NCI-H2107 treated with DMSO at 0.1 percent for 48 hours (cell line): ENCODE data around the gene RGS8.

Experiments used
- DNase-seq: peaks from one replicate; lab custom pipeline; 2025; ENCODE audit not compliant: unreplicated experiment; lab: John Stamatoyannopoulos, UW

The RGS8 gene

DNA sequence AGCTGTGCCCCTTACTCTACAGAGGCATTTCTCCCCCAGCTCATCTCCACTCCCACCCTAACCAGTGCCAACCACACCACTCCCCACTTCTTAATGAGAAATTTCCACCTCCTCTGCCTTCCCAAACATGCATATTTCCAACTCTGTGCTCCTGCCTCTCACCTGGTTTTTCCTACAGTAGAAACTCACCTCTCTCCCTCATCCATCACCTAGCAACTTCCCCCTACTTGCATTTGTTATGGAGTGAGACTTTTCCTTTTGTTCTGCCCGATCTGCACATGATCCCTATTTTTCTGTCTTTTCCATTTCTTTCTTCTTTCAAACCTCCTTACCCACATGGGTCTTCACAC is 11.9 kb downstream of the RGS8 start:
- peak; percentile 17 for DNase-seq

GRCh38 chr1:182671750-182672486 is 12.5 kb downstream of the RGS8 start:
- peak; percentile 60 for DNase-seq

GRCh38 chr1:182670032-182670749 is 14.2 kb downstream of the RGS8 start:
- DNase-seq: no peak

DNA sequence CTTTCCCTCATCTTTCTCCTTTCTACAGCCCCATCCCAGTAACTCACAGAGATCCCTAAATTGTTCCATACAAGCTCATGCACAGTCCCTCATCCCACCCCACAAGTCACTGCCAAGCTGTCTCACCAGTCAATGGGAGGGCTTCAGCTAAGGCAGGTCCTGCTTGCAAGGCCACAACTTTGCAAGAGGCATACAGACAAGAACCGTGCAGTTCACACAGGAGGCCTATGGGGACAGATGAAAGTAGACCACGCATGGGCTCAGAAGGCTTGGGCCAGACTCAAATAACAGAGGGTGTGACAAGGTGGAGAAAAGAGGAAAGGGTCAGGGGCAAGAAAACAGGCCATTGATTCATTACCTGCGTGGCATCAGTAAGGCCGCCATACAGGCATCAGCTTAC is 15.1 kb downstream of the RGS8 start:
- DNase-seq: no peak

GRCh38 chr1:182668521-182669054 is 15.8 kb downstream of the RGS8 start:
- DNase-seq: no peak

DNA sequence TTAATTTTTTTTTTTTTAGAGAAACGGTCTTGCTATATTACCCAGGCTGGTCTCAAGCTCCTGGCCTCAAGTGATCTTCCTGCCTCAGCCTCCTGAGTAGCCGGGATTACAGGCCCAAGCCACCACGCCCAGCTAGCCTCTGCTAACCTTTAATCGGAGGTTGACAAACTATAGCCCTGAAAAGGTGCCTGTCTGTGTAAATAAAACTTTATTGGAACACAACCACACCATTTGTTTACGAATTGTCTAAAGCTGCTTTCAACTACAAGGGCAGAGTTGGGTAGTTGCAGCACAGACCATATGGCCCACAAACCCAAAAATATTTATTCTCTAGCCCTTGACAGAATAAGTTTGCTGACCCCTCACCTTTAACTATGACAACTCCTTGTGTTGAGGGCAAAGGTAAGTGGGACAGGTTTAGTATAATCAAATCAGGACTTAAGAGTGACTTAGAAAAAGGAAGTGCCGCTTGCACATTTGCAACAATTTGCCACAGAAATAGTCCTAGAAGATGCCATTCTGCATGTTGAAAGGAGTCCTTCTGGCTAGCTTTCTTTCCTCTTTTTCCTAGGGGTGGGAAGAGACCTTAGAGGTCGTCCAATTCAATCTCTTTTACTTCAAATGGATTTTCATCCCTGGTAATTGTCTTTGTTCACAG is 16.4 kb downstream of the RGS8 start:
- DNase-seq: no peak

DNA sequence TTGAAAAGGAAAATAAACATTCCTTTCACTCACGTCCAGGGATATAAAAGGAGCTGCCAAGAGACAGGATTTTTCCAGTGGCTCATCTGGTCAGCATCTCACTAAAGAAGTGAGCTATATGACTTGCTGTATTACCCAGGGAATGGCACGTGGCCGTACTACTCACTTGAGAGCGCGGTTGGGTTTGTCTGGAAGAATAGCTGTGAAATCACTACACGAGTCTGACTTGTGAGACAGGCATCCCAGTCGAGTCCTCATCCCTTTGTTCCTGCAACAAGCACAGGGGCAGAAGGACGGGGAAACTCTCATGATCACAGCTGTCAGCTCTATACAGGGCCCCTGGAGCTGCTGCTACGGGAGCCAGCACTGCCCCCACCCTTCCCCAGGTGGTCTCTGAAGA is 17.7 kb downstream of the RGS8 start:
- DNase-seq: no peak

DNA sequence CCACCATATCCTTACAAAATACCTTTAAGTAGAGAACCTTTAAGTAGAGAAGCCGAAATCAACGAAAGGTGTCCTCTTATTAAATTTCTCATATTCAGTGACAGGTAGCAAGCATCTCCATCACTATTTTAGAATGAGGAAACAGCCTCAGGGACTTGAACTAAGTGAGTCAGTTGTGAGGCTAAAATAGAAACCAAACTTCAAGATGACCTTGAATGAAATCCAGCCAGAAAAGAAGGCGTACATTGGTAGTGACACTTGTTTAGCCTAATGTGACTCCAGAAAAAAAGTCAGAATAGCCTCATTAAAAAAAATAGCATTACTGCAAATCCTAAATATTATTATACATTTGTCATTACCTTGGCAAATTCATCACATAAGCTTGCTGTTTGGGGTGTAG is 20.1 kb downstream of the RGS8 start:
- no peak for DNase-seq

GRCh38 chr1:182662956-182663355 is 21.4 kb downstream of the RGS8 start:
- DNase-seq: no peak

GRCh38 chr1:182662121-182662890 is 22.1 kb downstream of the RGS8 start:
- DNase-seq: no peak

DNA sequence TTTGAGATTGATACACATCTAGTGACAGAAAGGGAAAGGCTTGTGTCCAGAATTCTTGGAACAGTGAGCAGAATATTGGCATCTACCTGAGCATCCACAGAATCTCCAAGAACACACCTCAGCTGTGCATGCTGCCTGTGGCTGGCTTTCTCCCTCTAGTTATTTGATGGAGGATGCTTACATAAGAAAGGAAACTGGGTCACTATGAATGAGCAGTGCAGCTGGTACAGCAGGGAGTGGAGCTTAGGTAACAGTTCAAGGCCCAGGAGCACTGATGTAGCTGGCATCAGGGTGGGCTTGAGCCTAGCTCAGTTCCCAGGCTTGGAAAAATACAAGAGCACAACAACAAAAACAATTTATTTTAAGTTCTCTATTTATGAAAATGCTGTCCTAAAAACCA is 26.3 kb downstream of the RGS8 start:
- DNase-seq: no peak

GRCh38 chr1:182656842-182657397 is 27.5 kb downstream of the RGS8 start:
- DNase-seq: no peak

DNA sequence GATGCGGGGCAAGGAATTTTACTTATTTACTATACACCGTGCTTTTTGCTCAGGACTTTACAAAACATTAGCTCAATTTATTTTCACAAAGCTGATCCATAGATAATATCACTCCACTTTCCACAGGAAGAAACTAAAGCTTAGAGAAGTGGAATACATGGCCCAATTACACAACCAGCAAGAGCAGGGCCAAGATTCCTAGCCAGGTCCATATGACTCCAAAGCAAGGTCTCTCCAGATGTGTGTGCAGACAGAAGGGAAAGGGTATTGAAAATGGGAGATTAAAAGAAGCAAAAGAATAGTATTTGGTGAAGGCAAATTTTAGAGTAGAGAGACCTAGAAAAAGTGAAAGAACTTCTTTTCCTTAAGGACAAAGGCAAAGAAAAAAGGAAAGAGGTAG is 30.4 kb downstream of the RGS8 start:
- DNase-seq: no peak

DNA sequence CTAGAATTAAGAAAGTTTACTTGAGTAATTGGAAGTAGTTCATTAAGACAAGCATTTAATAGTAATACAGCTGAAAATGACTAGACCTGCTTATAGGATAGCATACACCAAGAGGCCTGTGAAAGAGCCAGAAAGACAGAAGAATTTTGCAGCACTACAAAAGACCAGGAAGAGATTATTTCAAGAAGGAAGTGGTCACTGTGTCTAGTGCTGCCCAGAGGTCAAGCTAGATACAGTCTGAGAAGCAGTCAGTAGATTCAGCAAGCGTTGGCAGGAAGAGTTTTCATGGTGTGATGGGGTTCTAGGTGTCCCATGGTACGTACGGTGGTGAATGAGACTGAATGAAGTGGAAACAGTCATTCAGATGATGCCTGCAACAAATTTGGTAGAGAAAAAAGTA is 31.5 kb downstream of the RGS8 start:
- no peak for DNase-seq

DNA sequence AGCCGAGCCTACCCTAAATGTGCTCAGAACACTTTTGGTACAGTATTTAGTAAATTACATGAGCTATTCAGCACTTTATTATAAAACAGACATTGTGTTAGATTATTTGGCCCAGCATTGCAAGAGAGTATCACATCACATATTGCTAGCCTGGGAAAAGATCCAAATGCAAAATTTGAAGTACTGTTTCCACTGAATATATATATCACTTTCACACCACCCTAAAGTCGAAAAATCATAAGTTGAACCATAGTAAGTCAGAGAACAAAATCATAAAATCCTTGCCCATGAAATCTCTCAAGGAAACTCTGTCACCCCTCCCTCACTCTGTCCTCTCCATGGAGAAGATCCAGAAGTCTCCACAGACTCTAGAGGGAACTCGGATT is 33.1 kb downstream of the RGS8 start:
- DNase-seq: no peak

GRCh38 chr1:182650678-182651338 is 33.6 kb downstream of the RGS8 start:
- DNase-seq: no peak

DNA sequence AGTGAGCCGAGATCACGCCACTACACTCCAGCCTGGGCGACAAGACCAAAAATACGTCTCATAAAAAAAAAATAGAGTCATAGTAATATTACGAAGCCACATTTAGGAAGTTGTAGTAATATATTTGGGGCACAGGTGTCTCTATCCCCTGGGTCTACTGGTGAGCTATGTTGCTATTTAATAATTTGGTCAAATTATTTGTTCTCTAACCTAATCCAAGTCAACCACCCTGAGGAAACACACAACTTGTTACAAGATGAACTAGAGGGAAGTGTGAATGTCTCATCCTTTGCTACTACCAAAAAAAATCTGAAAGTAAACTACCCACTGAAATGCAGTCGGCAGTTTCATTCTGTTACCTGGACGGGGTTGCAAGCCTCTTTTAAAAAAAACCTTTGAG is 35.3 kb downstream of the RGS8 start:
- DNase-seq: no peak

DNA sequence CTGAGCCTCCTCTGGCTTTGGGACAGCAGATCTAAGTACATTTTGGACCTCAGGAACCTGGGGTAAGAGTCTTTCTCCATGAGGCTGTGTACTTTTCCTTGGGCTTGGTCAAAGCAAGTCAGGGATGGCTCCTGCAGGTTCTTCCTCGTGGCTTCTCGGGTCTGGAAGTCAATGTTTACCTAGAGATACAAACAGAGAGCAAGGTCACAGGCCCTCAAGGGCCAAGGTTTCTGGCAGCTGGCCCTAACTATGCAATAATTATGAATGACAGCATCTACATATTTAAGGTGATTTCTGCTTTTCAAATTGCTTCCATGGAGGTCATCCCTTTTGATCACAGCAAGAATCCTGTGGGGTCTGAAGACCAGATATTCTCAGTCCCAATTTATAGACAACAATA is 37.6 kb downstream of the RGS8 start:
- no peak for DNase-seq

- no peak for DNase-seq
These were observed 39.5 kb downstream of the RGS8 start for GRCh38 chr1:182644886-182645285.

DNA sequence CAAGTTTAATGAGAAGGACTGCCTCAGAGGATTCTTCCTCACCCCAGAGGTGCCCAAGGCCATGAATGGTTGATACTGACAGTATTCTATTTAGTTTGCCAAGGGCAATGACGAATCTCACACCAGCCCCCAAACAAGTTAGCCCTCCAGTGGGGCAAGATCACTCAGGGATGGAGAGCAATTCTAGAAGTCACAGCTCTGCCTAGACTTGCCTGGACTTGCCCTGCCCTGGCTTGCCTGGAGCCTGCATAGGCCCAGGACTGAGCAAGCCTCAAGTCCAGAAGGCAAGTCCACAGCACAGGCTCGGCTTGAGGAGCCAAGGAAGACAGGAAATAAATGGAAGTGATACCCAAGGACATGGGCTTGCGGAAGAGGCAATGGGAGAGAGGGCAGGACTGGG is 40.7 kb downstream of the RGS8 start:
- DNase-seq: no peak

GRCh38 chr1:182642461-182642860 is 41.9 kb downstream of the RGS8 start:
- DNase-seq: no peak
